Measurements from ENCODE around the gene MYO16.

DNA sequence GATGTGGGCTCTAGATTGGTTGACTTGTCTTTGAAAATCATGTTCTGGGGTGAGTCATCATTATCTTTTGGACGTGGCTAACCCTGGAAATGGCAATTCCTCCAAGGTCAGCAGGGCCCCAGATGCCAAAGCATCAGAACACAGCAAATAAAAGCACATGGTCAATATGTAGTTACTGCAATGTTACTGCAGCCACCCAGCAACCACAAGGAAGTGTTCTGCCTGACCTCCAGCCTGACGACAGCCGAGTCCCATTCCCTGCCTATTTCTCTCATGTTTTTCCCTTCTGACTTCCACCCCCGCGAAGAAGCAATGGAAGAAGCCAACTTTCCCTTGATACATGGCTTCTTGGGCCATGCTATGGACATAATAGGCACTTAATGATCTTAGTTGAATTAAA is 579.1 kb downstream of the MYO16 start:
- TF ChIP-seq, protein P1, sequence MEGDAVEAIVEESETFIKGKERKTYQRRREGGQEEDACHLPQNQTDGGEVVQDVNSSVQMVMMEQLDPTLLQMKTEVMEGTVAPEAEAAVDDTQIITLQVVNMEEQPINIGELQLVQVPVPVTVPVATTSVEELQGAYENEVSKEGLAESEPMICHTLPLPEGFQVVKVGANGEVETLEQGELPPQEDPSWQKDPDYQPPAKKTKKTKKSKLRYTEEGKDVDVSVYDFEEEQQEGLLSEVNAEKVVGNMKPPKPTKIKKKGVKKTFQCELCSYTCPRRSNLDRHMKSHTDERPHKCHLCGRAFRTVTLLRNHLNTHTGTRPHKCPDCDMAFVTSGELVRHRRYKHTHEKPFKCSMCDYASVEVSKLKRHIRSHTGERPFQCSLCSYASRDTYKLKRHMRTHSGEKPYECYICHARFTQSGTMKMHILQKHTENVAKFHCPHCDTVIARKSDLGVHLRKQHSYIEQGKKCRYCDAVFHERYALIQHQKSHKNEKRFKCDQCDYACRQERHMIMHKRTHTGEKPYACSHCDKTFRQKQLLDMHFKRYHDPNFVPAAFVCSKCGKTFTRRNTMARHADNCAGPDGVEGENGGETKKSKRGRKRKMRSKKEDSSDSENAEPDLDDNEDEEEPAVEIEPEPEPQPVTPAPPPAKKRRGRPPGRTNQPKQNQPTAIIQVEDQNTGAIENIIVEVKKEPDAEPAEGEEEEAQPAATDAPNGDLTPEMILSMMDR (conservative IDR thresholded peaks at IDR 0.05 in 1 of 2, IDR thresholded peaks at IDR 0.05 in 1 of 2; ENCODE audit: low read depth in 1 of 2, low read length in 2 of 2): no peak
- TF ChIP-seq EZH2 (IDR thresholded peaks at IDR 0.05; ENCODE audit: low read length, missing control alignments): no peak
